Psoas muscle (tissue), 8 donors: Measurements from ENCODE around the gene MDN1. TPM values are rescaled to one million over a fixed set of nuclear protein-coding genes. Genes with fewer than 3 reads are reported as not detected.

Source experiments
- ATAC-seq, 4 donors: fragments of 200-7000 bp; cut with Tn5 transposase; one replicate each; pipeline ENCODE4 v1.9.1; 2020; ENCODE audit warnings: moderate library complexity in 3 of 4, mild to moderate bottlenecking in 2 of 4
- DNase-seq, 2 donors: peaks; one replicate each; pipeline ENCODE4 v3.0.0-alpha.2; 2020
- H3K27ac ChIP-seq: fragments of 200-600 bp; one replicate; pipeline ENCODE4 v1.8.0; 2022
- H3K27me3 ChIP-seq, 3 donors: fragments of 200-600 bp in 1 of 3; one replicate each; pipeline versions ENCODE4 v1.6.1 to v1.8.0; 2013 to 2022; ENCODE audit warnings: low read length in 2 of 3, mild to moderate bottlenecking in 2 of 3, moderate library complexity in 1 of 3; ENCODE audit not compliant: insufficient read depth in 3 of 3
- H3K36me3 ChIP-seq, 2 donors: fragments of 200-600 bp in 1 of 2; one replicate each; pipeline versions ENCODE4 v1.6.1 to v1.8.0; 2013 to 2022; ENCODE audit warnings: low read depth in 1 of 2, mild to moderate bottlenecking in 1 of 2, moderate library complexity in 1 of 2; ENCODE audit not compliant: insufficient read depth in 1 of 2
- H3K4me1 ChIP-seq: fragments of 200-600 bp; one replicate; pipeline ENCODE4 v1.8.0; 2022
- H3K4me3 ChIP-seq: fragments of 200-600 bp; one replicate; pipeline ENCODE4 v1.8.0; 2022; ENCODE audit warnings: mild to moderate bottlenecking
- H3K9me3 ChIP-seq: fragments of 200-600 bp; one replicate; pipeline ENCODE4 v1.8.0; 2022
- CTCF ChIP-seq: fragments of 200-600 bp; IDR thresholded peaks from one replicate; pipeline ENCODE4 v1.8.0; 2022; ENCODE audit warnings: antibody characterized with exemption
- WGBS, 3 donors: extraction: QIAGEN DNeasy Blood & Tissue Kit; methylation state at CpG; one replicate each; pipeline versions ENCODE4 v1.1.6 to v1.1.7; 2013; 5-methylcytosine and 5-hydroxymethylcytosine counted together
- intact Hi-C, 2 donors: fragments of 100-400 bp; cut with DNase I; formaldehyde crosslinking; loops; one replicate each; pipeline versions ENCODE4 v1.11.0 to v1.14.2; 2022
- polyA plus RNA-seq, 3 donors: library from polyadenylated mRNA; stranded (reverse); fragments of 200-250 nt; gene quantifications; one replicate each; pipeline ENCODE4 v1.2.3, GENCODE V29; 2013
- total RNA-seq, 4 donors: library from RNA; stranded (reverse); fragmentation: NEBNext Ultra II Directional in 2 of 4; extraction: Animal tissue kit (Norgen Biotek cat#: 25700) in 2 of 4; gene quantifications; one replicate each; pipeline versions ENCODE4 v1.2.1 to v1.2.4, GENCODE V29; 2021 to 2023
- donor health status: healthy with polysubstance abuse.
- donor health status: DM: no; HTN: no; CAD: no; lungs with moderate emphysema.
- donor health status: Bipolar disorder and iron deficiency.
- donor health status: healthy.
- donor health status: DM: yes; HTN: yes; CAD: no.
- donor health status: DM: no; HTN: no; CAD: no.
- donor health status: DM: no; HTN: no; CAD: no.
- donor health status: DM: yes; HTN: yes; CAD: no.

The MDN1 gene
- total and polyA plus RNA-seq, 7 donors = 7.5 to 27.2 (median 14.6) TPM

- peaks cover 14% of the 10 kb centered on the region for H3K4me1 ChIP-seq
- 57 to 68% (median 62%) methylated on average over 5 of the region's 5 CpGs for WGBS, 3 donors
- DNase-seq = no peak
- TF ChIP-seq CTCF = no peak
- H3K9me3 ChIP-seq = no peaks in the 10 kb centered on the region
- peak in 3 of 4 donors; percentile 32 to 65 (median 40) for ATAC-seq
- H3K36me3 ChIP-seq = no peaks in the 10 kb centered on the region
- intact Hi-C loops = no loop called here
- H3K27me3 ChIP-seq = no peaks in the 10 kb centered on the region
- no peak overlapping the region for H3K4me3 ChIP-seq
- no peak overlapping the region for H3K27ac ChIP-seq
Observed at GRCh38 chr6:89604653-89605052, 214.9 kb downstream of the MDN1 start.

DNA sequence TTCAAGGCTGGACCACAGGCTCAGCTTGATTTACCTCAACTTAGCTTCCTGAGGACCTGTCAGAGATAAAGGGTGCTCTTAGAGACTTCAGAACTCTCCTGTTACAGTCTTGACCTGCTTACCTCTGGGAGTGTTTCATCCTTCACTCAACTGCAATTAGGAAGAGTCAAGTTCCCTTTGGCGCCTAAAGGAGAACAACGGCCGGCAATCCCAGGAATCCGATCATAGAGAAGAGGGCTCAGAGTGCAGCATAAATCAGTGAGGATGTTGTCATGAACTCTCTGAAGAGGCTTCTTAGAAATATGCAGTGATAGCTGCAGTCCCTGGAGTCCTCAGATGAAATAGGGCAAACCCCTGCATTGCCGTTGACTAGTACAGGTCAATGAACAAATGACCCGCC lies 217.4 kb downstream of the MDN1 start:
- ATAC-seq (peak in 1 of 4 donors; percentile 16), DNase-seq (no peak)
- Histone ChIP-seq H3K9me3 (no peaks in the 10 kb centered on the region), H3K27ac (no peak overlapping the region), H3K36me3 (no peaks in the 10 kb centered on the region), H3K4me1 (peaks cover 14% of the 10 kb centered on the region), H3K27me3 (no peaks in the 10 kb centered on the region), H3K4me3 (no peak overlapping the region)
- TF ChIP-seq CTCF = no peak
- intact Hi-C loops = no loop called here
- WGBS, 3 donors = 59 to 76% (median 60%) methylated on average over 6 of the region's 6 CpGs

DNA sequence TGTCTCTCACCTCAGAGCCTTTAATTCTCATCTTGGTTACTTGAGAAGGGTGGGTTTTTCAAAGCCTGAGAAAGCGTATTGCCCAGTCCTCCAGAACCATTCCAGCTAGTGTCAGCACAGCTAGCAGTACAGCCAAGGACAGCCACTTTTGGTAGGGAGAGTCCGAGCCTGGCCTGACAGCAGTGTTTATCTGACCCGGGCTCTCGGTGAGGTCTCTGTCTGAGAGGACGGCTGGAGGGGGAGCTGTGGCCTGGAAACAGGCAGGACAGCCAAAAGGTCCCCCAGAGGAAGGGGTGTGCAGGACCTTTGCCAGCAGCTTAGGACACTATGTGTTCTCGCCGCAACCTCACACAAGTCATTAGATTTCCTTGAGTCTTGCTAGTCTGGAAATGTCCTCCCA lies 219.9 kb downstream of the MDN1 start:
- WGBS, 3 donors = 61 to 71% (median 66%) methylated on average over 7 of the region's 7 CpGs
- DNase-seq (no peak), ATAC-seq (no peak)
- Histone ChIP-seq H3K4me3 (no peak overlapping the region), H3K9me3 (no peaks in the 10 kb centered on the region), H3K36me3 (no peaks in the 10 kb centered on the region), H3K27me3 (no peaks in the 10 kb centered on the region), H3K4me1 (peaks cover 11% of the 10 kb centered on the region), H3K27ac (no peak overlapping the region)
- intact Hi-C loops = loop anchor here in 1 of 2 donors (5.0 kb wide), 1 partner anchor 97 kb away; no protein-coding TSS in a partner anchor
- no peak for TF ChIP-seq CTCF

DNA sequence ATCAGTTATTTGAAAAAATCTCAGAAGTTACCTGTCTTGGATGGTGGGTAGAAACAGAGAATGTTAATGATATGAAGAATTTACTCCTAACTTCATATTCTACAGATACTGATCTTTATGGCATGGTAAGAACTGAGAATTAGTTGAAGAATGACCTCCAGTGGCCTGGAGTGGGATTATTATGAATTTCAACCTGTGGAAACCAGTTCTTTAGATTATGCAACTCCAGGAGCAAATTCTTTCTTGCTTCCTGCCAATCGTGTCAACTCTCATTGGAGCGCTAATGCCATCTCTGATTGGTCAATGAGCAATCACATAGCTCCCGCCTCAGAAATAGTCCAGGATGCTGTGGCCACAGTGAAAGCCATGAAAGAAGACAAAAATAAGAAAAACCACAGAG lies 221.6 kb downstream of the MDN1 start:
- intact Hi-C loops = loop anchor here in 1 of 2 donors (5.0 kb wide), 1 partner anchor 96 kb away; no protein-coding TSS in a partner anchor

More for the DNA sequence above, 221.6 kb downstream of the MDN1 start:
- no peak for TF ChIP-seq CTCF
- ATAC-seq = peak in 2 of 4 donors; percentile 27 to 32
- Histone ChIP-seq H3K9me3 (no peaks in the 10 kb centered on the region), H3K27me3 (no peaks in the 10 kb centered on the region), H3K36me3 (no peaks in the 10 kb centered on the region), H3K4me1 (peaks cover 10% of the 10 kb centered on the region), H3K4me3 (no peak overlapping the region), H3K27ac (no peak overlapping the region)
- 36 to 63% (median 58%) methylated on average over 3 of the region's 3 CpGs for WGBS, 3 donors
- no peak for DNase-seq
